ENCODE results near the gene CDH13. TPM values are rescaled to one million over a fixed set of nuclear protein-coding genes. Genes with fewer than 3 reads are reported as not detected.

Gene CDH13
- total and polyA plus RNA-seq, 2 donors (not counting 3 experiments of a cell fraction or from before 2014, with no cell fraction given): 96.6 to 124 TPM

DNA sequence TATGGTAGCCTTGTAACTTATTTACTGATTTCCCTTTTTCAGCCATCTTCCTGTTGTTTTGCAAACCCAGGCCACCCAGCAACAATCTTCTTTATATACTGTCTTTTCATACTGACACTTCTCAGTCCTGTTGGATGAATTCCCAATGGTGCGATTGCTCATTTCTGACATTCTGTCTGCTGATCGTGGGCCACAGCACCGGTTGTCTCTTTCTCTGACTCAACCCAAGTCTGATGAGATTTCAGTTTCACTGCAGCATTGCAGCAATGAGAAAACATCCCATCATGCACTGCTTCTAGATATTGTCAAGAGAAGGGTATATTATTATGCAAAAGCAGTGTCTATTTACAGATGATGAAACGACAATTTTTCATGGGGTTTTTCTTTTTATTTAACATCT lies 831.8 kb downstream of the CDH13 start:
- intact Hi-C loops (cut with micrococcal nuclease) (no loop called here), dilution Hi-C loops (cut with MboI; ENCODE audit: extremely low pct_ligation_motif_present, low sequenced_read_pairs) (no loop called here)
- H3K36me3 ChIP-seq (ENCODE audit: control insufficient read depth in 2 of 2, extremely low read depth in 1 of 2, insufficient read depth in 2 of 2, low read length in 2 of 2): no peaks in the 10 kb centered on the region
- no peaks in the 10 kb centered on the region for H3K27me3 ChIP-seq (ENCODE audit: control insufficient read depth in 2 of 2, insufficient read depth in 2 of 2, low read length in 2 of 2)
- no peaks in the 10 kb centered on the region for H4K20me1 ChIP-seq (replicated peaks; ENCODE audit: control insufficient read depth, extremely low read depth, insufficient read depth, low read length)
- BruUV-seq (replicated peaks): no TSS peak
- TF ChIP-seq FOS (IDR thresholded peaks at IDR 0.05; ENCODE audit: borderline replicate concordance, insufficient read depth, low read length): no peak
- TF ChIP-seq, protein P1, sequence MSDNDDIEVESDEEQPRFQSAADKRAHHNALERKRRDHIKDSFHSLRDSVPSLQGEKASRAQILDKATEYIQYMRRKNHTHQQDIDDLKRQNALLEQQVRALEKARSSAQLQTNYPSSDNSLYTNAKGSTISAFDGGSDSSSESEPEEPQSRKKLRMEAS (IDR thresholded peaks at IDR 0.05; ENCODE audit: insufficient read depth, insufficient read length): no peak
- DNase-seq (ENCODE audit: low read depth, low spot score) (no peak), FAIRE-seq (no peak)
- no peak overlapping the region for H3K27ac ChIP-seq (ENCODE audit: insufficient read depth, low read depth, low read length)
- no peak overlapping the region for H3K4me3 ChIP-seq (replicated peaks in 1 of 3; ENCODE audit: insufficient read depth in 1 of 3, low read depth in 1 of 3, low read length in 3 of 3)
- ChIA-PET CTCF (no interaction called here), POLR2A (no interaction called here)
- H2AFZ ChIP-seq (ENCODE audit: low read depth, low read length): no peak overlapping the region
- no peaks in the 10 kb centered on the region for H3K9me3 ChIP-seq (replicated peaks; ENCODE audit: control insufficient read depth, insufficient read depth, low read length)
- no peaks in the 10 kb centered on the region for H3K9me1 ChIP-seq (replicated peaks; ENCODE audit: control insufficient read depth, extremely low read depth, insufficient read depth, low read length)
- H3K4me1 ChIP-seq (ENCODE audit: control insufficient read depth, extremely low read depth, insufficient read depth, low read length): no peaks in the 10 kb centered on the region
- H3K79me2 ChIP-seq (ENCODE audit: control insufficient read depth, insufficient read depth, low read length): no peaks in the 10 kb centered on the region
- H3K9ac ChIP-seq (replicated peaks; ENCODE audit: extremely low read depth, insufficient read depth, low read length): no peak overlapping the region
- H3K4me2 ChIP-seq (ENCODE audit: insufficient read depth, low read length): no peak overlapping the region

DNA sequence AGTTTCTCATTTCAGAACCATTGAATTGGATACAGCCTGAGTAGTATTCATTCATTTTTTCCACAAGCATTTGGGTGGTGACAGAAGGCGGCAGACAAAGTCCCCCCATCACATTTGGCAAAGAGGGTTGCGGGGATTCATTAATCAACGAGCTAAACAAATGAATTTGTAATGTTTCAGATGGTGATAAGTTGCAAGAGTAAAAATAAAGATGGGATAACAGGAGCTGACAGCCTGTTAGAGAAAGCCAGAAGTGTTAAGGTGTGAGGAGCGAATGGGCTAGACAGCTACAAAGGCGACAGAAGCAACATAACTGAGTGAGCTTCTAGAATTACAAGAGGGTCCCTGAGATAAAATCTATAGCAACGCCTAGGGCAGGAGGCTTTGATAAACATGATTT lies 838.2 kb downstream of the CDH13 start:
- H3K27ac ChIP-seq (ENCODE audit: insufficient read depth, low read depth, low read length): no peak overlapping the region
- intact Hi-C loops (cut with micrococcal nuclease) (no loop called here), dilution Hi-C loops (cut with MboI; ENCODE audit: extremely low pct_ligation_motif_present, low sequenced_read_pairs) (no loop called here)
- DNase-seq (ENCODE audit: low read depth, low spot score) (no peak), FAIRE-seq (no peak)
- H3K79me2 ChIP-seq (ENCODE audit: control insufficient read depth, insufficient read depth, low read length): no peaks in the 10 kb centered on the region
- no peaks in the 10 kb centered on the region for H3K36me3 ChIP-seq (ENCODE audit: control insufficient read depth in 2 of 2, extremely low read depth in 1 of 2, insufficient read depth in 2 of 2, low read length in 2 of 2)
- no TSS peak for BruUV-seq (replicated peaks)
- no peaks in the 10 kb centered on the region for H3K27me3 ChIP-seq (ENCODE audit: control insufficient read depth in 2 of 2, insufficient read depth in 2 of 2, low read length in 2 of 2)
- CTCF ChIA-PET: no interaction called here
- H3K4me3 ChIP-seq (replicated peaks in 1 of 3; ENCODE audit: insufficient read depth in 1 of 3, low read depth in 1 of 3, low read length in 3 of 3): no peak overlapping the region
- no peaks in the 10 kb centered on the region for H3K9me1 ChIP-seq (replicated peaks; ENCODE audit: control insufficient read depth, extremely low read depth, insufficient read depth, low read length)
- H2AFZ ChIP-seq (ENCODE audit: low read depth, low read length): no peak overlapping the region
- POLR2A ChIA-PET: interaction anchor here (0.6 kb wide), 1 partner anchor 849 kb away, joined by 3 read pairs; no protein-coding TSS in a partner anchor
- H3K4me1 ChIP-seq (ENCODE audit: control insufficient read depth, extremely low read depth, insufficient read depth, low read length): no peaks in the 10 kb centered on the region
- no peaks in the 10 kb centered on the region for H4K20me1 ChIP-seq (replicated peaks; ENCODE audit: control insufficient read depth, extremely low read depth, insufficient read depth, low read length)
- no peaks in the 10 kb centered on the region for H3K9me3 ChIP-seq (replicated peaks; ENCODE audit: control insufficient read depth, insufficient read depth, low read length)
- H3K9ac ChIP-seq (replicated peaks; ENCODE audit: extremely low read depth, insufficient read depth, low read length): no peak overlapping the region
- no peak for TF ChIP-seq GATA2 (IDR thresholded peaks at IDR 0.05; ENCODE audit: insufficient read depth, insufficient read length, low read depth, low read length)
- TF ChIP-seq EZH2 (IDR thresholded peaks at IDR 0.05; ENCODE audit: borderline replicate concordance, low read depth, low read length, severe bottlenecking): no peak
- TF ChIP-seq, protein P1 (IDR thresholded peaks at IDR 0.05; ENCODE audit: insufficient read depth, insufficient read length): no peak
- TF ChIP-seq MYC (IDR thresholded peaks at IDR 0.05; ENCODE audit: low read depth, low read length): no peak
- no peak for TF ChIP-seq JUN (IDR thresholded peaks at IDR 0.05; ENCODE audit: borderline replicate concordance, insufficient read depth, insufficient read length, low read depth)
- TF ChIP-seq, protein P2, sequence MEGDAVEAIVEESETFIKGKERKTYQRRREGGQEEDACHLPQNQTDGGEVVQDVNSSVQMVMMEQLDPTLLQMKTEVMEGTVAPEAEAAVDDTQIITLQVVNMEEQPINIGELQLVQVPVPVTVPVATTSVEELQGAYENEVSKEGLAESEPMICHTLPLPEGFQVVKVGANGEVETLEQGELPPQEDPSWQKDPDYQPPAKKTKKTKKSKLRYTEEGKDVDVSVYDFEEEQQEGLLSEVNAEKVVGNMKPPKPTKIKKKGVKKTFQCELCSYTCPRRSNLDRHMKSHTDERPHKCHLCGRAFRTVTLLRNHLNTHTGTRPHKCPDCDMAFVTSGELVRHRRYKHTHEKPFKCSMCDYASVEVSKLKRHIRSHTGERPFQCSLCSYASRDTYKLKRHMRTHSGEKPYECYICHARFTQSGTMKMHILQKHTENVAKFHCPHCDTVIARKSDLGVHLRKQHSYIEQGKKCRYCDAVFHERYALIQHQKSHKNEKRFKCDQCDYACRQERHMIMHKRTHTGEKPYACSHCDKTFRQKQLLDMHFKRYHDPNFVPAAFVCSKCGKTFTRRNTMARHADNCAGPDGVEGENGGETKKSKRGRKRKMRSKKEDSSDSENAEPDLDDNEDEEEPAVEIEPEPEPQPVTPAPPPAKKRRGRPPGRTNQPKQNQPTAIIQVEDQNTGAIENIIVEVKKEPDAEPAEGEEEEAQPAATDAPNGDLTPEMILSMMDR (IDR thresholded peaks at IDR 0.05; ENCODE audit: extremely low read depth in 1 of 2, insufficient read depth in 1 of 2, low read depth in 1 of 2, low read length in 2 of 2): no peak
- TF ChIP-seq FOS (IDR thresholded peaks at IDR 0.05; ENCODE audit: borderline replicate concordance, insufficient read depth, low read length): no peak
- no peak for TF ChIP-seq POLR2A (IDR thresholded peaks at IDR 0.05; ENCODE audit: low read depth, low read length)
- TF ChIP-seq POLR2AphosphoS5 (IDR thresholded peaks at IDR 0.05; ENCODE audit: insufficient read depth, low read depth, low read length): no peak
- no peak overlapping the region for H3K4me2 ChIP-seq (ENCODE audit: insufficient read depth, low read length)

All from endothelial cell of umbilical vein (primary cell).